ENCODE data around the gene SCRN1.

The SCRN1 gene

DNA sequence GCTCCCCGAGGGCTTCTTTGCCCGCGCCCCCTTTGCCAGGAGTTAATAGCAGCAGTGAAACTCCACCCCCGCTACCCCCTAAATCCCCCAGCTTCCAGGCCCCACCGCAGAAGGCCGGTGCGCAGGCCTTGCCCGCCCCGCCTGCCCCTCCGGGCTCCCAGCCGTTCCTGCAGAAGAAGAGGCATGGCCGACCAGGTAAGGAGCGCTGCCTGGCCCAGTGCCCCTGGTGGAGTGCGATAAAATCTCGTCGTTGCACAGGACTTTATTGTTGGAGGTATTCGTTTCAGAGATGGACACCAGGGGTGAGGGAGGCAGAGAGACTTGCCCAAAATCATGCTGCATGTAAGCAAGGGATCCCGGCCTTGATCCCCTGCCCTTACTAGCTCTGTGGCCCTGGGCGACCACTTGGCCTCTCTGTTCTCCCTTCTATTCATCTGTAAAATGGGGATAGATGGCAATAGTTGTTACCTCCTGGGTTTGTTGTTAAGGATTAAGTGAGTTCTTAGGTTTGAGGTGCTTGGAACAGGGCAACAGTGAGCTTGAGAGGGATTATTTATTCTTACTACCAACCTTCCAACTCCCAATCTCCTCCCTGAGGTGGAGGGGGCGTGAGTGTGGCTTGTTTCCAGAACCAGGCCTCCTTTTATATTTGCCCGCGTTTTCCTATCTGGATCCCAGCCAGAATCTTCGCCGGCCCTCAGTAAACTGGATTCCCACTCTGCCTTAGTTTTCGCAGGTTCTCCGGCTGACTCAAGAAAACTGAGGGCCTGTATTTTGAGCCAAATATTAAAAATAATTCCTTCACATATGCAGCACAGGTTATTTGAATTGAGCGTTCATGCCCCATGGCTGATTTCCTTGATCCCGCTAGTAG is 105.0 kb downstream of the SCRN1 start:
- Histone ChIP-seq H3K9ac (ENCODE audit: low read length) (peak overlapping the region; percentile 36), H3K4me1 (ENCODE audit: control insufficient read depth, low read depth, low read length) (peaks cover 22% of the 10 kb centered on the region), H3K4me3 (ENCODE audit: low read length) (peak overlapping the region; percentile 53), H3K36me3 (ENCODE audit: control insufficient read depth, low read depth, low read length) (no peaks in the 10 kb centered on the region), H3K9me3 (ENCODE audit: control insufficient read depth, low read depth, low read length) (no peaks in the 10 kb centered on the region), H3K27ac (ENCODE audit: low read length) (no peak overlapping the region), H3K27me3 (ENCODE audit: control insufficient read depth, insufficient read depth, low read length) (no peaks in the 10 kb centered on the region)

DNA sequence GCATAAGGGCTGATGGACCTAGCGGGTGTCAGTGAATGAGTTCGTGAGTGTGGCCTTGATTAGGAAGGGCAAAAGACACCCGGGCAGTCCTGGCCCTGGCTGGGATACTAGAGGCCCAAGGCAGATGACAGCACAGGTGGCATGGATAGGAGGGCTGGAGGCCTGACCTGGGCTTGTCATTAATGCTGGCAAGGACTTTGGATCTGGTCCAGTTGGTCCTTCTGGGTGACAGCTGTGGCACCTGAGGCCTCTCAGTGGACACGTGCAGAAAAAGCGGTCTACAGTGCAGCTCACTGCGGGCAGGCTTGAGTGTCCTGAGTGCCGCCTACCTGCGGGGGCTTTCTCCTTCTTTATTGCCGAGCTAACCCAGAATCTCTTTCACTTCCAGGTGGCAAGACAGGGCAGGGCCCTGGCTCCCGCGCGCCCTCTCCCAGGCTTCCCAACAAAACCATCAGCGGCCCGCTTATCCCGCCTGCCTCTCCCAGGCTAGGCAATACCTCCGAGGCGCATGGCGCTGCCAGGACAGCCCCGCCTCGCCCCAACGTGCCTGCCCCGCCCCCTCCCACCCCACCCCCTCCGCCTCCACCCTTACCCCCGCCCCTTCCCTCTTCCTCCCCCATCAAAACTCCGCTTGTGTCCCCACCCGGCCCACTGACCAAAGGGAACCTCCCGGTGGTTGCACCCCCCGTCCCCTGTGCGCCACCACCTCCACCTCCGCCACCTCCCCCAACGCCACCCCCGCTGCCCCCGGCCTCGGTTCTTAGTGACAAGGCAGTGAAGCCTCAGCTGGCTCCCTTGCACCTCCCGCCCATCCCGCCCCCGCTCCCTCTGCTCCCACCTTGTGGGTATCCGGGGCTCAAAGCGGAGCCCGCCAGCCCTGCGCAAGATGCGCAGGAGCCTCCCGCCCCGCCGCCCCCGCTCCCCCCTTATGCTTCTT is 105.9 kb downstream of the SCRN1 start:
- Histone ChIP-seq H3K4me3 (ENCODE audit: low read length) (peak overlapping the region; percentile 53), H3K27me3 (ENCODE audit: control insufficient read depth, insufficient read depth, low read length) (no peaks in the 10 kb centered on the region), H3K9ac (ENCODE audit: low read length) (peak overlapping the region; percentile 36), H3K4me1 (ENCODE audit: control insufficient read depth, low read depth, low read length) (peaks cover 22% of the 10 kb centered on the region), H3K36me3 (ENCODE audit: control insufficient read depth, low read depth, low read length) (no peaks in the 10 kb centered on the region), H3K27ac (ENCODE audit: low read length) (no peak overlapping the region), H3K9me3 (ENCODE audit: control insufficient read depth, low read depth, low read length) (no peaks in the 10 kb centered on the region)

DNA sequence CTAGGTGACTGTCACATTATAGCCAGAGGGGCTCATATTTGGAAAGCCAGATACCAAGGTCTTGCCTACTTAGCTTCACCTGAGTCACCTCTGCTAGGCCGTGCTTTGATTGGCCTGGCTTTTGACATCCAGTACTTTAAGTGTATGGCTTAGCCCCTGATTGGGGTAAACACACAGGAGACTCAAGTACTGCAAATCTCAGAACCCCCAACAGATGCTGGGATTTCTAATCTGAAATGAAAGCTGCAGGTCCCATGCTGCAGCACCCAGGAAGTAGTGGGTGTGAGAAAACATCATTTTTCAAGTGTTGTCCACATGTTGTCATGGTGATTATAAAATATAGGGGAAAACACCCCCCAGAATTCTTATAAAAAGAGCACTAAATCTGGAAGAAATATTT is 107.1 kb downstream of the SCRN1 start:
- H3K4me1 ChIP-seq (ENCODE audit: control insufficient read depth, low read depth, low read length), result peaks cover 22% of the 10 kb centered on the region
- no peaks in the 10 kb centered on the region for H3K9me3 ChIP-seq (ENCODE audit: control insufficient read depth, low read depth, low read length)
- no peaks in the 10 kb centered on the region for H3K36me3 ChIP-seq (ENCODE audit: control insufficient read depth, low read depth, low read length)
- no peak overlapping the region for H3K9ac ChIP-seq (ENCODE audit: low read length)
- H3K27ac ChIP-seq (ENCODE audit: low read length), result no peak overlapping the region
- H3K4me3 ChIP-seq (ENCODE audit: low read length), result no peak overlapping the region
- H3K27me3 ChIP-seq (ENCODE audit: control insufficient read depth, insufficient read depth, low read length), result no peaks in the 10 kb centered on the region

DNA sequence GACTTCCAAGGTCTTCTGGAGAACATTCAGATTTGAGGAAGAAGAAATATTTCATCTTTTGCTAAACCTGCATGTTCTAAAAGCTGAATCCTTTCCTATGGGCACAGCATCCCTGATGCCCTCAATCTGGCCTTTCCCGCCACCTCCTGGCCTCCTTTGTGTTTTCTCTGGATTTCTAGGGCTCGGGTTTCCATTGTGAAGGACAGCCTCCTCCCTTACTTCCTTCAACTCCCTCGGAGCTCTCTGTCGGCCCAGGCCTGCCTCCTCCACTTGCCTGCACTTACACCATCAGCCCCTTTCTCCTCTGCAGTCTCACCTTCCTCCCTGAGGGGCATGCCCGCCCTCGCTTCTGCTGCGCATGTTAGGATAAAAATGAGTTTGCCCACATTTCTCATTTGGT is 107.9 kb downstream of the SCRN1 start:
- H3K36me3 ChIP-seq (ENCODE audit: control insufficient read depth, low read depth, low read length), result no peaks in the 10 kb centered on the region
- H3K4me1 ChIP-seq (ENCODE audit: control insufficient read depth, low read depth, low read length), result peaks cover 22% of the 10 kb centered on the region
- no peak overlapping the region for H3K9ac ChIP-seq (ENCODE audit: low read length)
- H3K9me3 ChIP-seq (ENCODE audit: control insufficient read depth, low read depth, low read length), result no peaks in the 10 kb centered on the region
- no peaks in the 10 kb centered on the region for H3K27me3 ChIP-seq (ENCODE audit: control insufficient read depth, insufficient read depth, low read length)
- H3K4me3 ChIP-seq (ENCODE audit: low read length), result no peak overlapping the region
- H3K27ac ChIP-seq (ENCODE audit: low read length), result no peak overlapping the region

DNA sequence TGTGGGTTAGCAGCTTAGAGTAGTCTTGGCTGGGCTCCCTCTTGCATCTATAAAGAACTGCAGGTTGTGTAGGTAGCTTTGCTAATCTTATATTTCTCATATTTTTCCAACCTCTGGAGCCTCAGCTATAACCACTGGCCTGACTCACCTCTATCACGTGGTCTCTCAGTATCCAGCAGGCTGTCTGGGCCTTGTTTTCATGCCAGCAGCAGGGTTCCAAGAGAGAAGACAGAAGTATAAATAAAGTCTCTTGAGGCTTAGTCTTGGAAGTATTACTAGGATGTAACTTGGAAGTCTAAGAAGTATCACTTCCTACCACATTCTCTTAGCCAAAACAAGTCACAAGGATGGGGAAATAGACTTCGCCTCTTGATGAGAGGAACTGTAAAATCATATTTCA is 110.0 kb downstream of the SCRN1 start:
- no peak overlapping the region for H3K9ac ChIP-seq (ENCODE audit: low read length)
- H3K4me3 ChIP-seq (ENCODE audit: low read length), result no peak overlapping the region
- no peak overlapping the region for H3K27ac ChIP-seq (ENCODE audit: low read length)
- H3K4me1 ChIP-seq (ENCODE audit: control insufficient read depth, low read depth, low read length), result peaks cover 22% of the 10 kb centered on the region
- H3K27me3 ChIP-seq (ENCODE audit: control insufficient read depth, insufficient read depth, low read length), result no peaks in the 10 kb centered on the region
- H3K9me3 ChIP-seq (ENCODE audit: control insufficient read depth, low read depth, low read length), result no peaks in the 10 kb centered on the region
- H3K36me3 ChIP-seq (ENCODE audit: control insufficient read depth, low read depth, low read length), result no peaks in the 10 kb centered on the region

DNA sequence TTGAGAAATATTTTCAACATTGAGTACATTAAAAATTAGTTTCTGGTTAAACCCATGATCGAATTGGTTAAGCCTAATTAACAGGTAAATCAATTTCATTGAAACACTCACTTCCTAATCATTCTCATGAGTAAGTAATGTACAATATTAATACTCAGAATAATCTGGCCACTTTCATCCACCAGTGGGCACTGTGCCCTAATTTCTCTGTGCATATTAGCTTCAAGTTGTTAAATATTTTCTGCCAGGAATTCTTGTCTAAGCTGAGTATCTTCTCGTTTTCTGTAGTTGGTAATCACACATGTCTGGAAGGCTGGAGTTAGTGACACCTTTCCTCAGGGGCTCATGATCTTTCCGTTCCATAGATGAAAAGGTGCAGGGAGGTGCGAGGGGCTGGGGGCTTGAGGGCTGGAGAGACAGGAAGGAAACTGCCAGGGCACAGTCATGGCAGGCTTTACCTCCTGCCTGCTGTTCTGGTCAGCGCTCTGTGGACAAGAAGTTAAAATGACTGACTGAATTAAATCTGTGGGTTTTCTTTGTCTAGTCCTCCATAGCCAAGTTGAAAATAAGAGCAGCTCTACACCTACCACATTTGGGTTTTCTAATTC is 111.4 kb downstream of the SCRN1 start:
- Histone ChIP-seq H3K27me3 (ENCODE audit: control insufficient read depth, insufficient read depth, low read length) (no peaks in the 10 kb centered on the region), H3K9ac (ENCODE audit: low read length) (no peak overlapping the region), H3K9me3 (ENCODE audit: control insufficient read depth, low read depth, low read length) (no peaks in the 10 kb centered on the region), H3K4me3 (ENCODE audit: low read length) (no peak overlapping the region), H3K27ac (ENCODE audit: low read length) (no peak overlapping the region), H3K4me1 (ENCODE audit: control insufficient read depth, low read depth, low read length) (peaks cover 17% of the 10 kb centered on the region), H3K36me3 (ENCODE audit: control insufficient read depth, low read depth, low read length) (no peaks in the 10 kb centered on the region)

DNA sequence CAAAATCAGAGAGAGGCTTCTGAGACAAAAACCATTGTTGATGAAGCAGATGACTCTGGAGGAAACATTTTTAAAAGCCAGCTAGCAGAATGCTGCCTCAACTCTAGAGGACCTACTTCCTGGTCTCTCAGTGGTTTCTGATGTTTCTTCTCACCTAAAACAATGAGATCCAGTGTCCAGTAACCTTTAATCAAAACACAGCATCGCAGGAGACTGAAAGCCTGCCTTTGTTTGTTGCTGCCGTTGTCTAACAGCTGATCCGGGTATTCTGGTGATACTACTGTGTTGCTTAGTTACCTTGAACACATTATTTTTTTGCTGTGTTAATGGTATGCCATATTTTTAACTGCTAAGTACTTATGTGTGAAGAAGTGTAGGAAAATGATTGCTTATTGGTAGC is 112.4 kb downstream of the SCRN1 start:
- H3K9ac ChIP-seq (ENCODE audit: low read length), result no peak overlapping the region
- H3K9me3 ChIP-seq (ENCODE audit: control insufficient read depth, low read depth, low read length), result no peaks in the 10 kb centered on the region
- H3K27me3 ChIP-seq (ENCODE audit: control insufficient read depth, insufficient read depth, low read length), result no peaks in the 10 kb centered on the region
- H3K36me3 ChIP-seq (ENCODE audit: control insufficient read depth, low read depth, low read length), result no peaks in the 10 kb centered on the region
- H3K4me3 ChIP-seq (ENCODE audit: low read length), result no peak overlapping the region
- no peak overlapping the region for H3K27ac ChIP-seq (ENCODE audit: low read length)
- peaks cover 9% of the 10 kb centered on the region for H3K4me1 ChIP-seq (ENCODE audit: control insufficient read depth, low read depth, low read length)

DNA sequence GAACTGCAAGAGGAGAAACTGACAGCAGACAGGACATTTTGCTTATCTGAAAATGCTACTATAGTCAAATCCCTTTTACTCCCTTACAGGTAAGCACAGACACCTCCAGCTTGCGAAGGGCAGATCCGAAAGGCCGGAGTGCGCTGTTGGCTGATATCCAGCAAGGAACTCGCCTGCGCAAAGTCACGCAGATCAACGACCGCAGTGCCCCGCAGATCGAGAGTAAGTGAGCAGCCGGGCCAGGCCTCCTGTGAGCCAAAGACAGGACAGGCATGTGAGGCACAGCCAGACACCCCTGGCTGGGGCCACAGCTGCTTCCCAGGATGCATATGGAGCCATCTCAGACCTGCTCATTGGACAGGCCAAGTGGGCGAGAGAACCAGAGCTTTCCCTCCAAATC is 113.9 kb downstream of the SCRN1 start:
- no peaks in the 10 kb centered on the region for H3K9me3 ChIP-seq (ENCODE audit: control insufficient read depth, low read depth, low read length)
- no peak overlapping the region for H3K4me3 ChIP-seq (ENCODE audit: low read length)
- no peaks in the 10 kb centered on the region for H3K36me3 ChIP-seq (ENCODE audit: control insufficient read depth, low read depth, low read length)
- H3K9ac ChIP-seq (ENCODE audit: low read length), result no peak overlapping the region
- H3K4me1 ChIP-seq (ENCODE audit: control insufficient read depth, low read depth, low read length), result no peaks in the 10 kb centered on the region
- H3K27me3 ChIP-seq (ENCODE audit: control insufficient read depth, insufficient read depth, low read length), result no peaks in the 10 kb centered on the region
- H3K27ac ChIP-seq (ENCODE audit: low read length), result no peak overlapping the region

DNA sequence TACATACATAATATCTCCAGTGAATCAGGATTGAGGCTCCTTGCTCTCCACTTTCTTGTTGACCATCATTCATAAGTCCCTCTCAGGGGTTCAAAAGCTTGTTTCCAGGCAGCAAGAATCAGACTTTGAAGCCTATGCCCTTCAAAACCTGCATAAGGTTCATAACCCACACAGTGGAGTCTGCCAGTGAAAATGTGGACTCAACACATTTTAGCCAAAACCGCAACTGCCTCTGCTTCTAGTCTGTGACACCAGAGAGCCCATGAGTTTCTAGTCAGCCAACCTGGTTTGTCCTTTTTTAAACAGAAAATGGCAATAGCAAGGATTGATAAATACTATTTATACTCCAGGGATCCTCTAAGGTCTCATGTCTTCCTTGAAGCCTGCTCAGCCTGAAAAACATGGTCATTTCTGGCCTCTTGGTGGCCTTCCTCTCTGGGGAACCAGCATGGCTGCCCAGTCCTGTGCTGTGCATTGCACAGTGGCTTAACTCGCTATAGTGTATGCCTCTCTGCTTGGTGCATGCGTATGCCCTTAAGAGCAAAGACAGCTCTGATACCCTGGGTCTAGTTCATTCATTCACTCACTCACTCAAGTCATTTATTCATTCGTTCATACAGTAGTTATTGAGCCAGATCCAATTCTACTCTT is 115.8 kb downstream of the SCRN1 start:
- Histone ChIP-seq H3K27me3 (ENCODE audit: control insufficient read depth, insufficient read depth, low read length) (no peaks in the 10 kb centered on the region), H3K36me3 (ENCODE audit: control insufficient read depth, low read depth, low read length) (no peaks in the 10 kb centered on the region), H3K4me3 (ENCODE audit: low read length) (no peak overlapping the region), H3K27ac (ENCODE audit: low read length) (no peak overlapping the region), H3K9me3 (ENCODE audit: control insufficient read depth, low read depth, low read length) (no peaks in the 10 kb centered on the region), H3K9ac (ENCODE audit: low read length) (no peak overlapping the region), H3K4me1 (ENCODE audit: control insufficient read depth, low read depth, low read length) (no peaks in the 10 kb centered on the region)

DNA sequence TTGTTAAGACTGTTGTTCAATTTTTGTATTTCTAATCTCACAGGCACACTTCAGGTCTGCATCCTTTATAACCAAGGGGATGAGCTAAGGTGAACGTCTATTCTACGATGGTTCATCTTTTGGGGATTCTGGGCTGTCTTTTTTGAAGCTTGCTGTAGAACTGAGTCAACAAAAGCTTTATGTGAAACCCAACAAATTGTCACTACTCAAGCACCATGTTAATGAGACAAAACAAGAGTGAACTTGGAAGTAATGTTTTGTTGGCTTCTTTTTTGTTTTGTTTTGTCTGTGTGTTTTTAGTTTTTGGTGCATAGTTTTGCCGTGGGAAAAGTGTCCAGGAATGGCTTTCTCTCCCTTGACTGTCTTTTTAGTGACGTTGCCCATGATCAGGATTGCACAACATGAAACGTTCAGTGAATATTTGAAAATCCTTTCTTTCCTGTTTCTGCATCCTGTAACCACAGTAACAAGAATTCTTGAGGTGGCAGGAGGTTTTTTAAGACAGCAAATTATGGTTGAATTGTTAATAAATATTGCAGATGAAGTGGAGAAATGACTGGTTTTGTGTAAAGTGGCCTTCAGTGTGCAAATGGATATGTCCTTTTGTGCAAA is 117.7 kb downstream of the SCRN1 start:
- H3K9ac ChIP-seq (ENCODE audit: low read length), result no peak overlapping the region
- H3K4me1 ChIP-seq (ENCODE audit: control insufficient read depth, low read depth, low read length), result no peaks in the 10 kb centered on the region
- H3K36me3 ChIP-seq (ENCODE audit: control insufficient read depth, low read depth, low read length), result no peaks in the 10 kb centered on the region
- no peak overlapping the region for H3K27ac ChIP-seq (ENCODE audit: low read length)
- H3K4me3 ChIP-seq (ENCODE audit: low read length), result no peak overlapping the region
- no peaks in the 10 kb centered on the region for H3K27me3 ChIP-seq (ENCODE audit: control insufficient read depth, insufficient read depth, low read length)
- H3K9me3 ChIP-seq (ENCODE audit: control insufficient read depth, low read depth, low read length), result no peaks in the 10 kb centered on the region

All from iPS-18a (cell line).